Activated CD4-positive, alpha-beta T cell treated with anti-CD3 and anti-CD28 coated beads for 36 hours (primary cell): ENCODE results near the gene A2ML1. TPM values are rescaled to one million over a fixed set of nuclear protein-coding genes. Genes with fewer than 3 reads are reported as not detected.
"Not testable (repeated sequence)": the region's sequence is repeated elsewhere in the genome, so short reads cannot be mapped to it uniquely, and the experiment has no call there.

Experiments
- ATAC-seq: fragments of 200-7000 bp; cut with Tn5 transposase; one replicate; pipeline ENCODE4 v1.10.0; 2021; ENCODE audit warnings: mild to moderate bottlenecking, moderate library complexity
- CTCF ChIA-PET: fragments of 350-600 bp; sonication (Branson Sonifier 250); formaldehyde crosslinking; loops from one replicate; lab custom pipeline; 2021; ENCODE audit warnings: antibody characterized with exemption; lab: Charles Lee
- POLR2A ChIA-PET: fragments of 350-600 bp; sonication (Branson Sonifier 250); formaldehyde crosslinking; loops from one replicate; lab custom pipeline; 2021; ENCODE audit warnings: antibody characterized with exemption, inconsistent platforms; lab: Charles Lee
- DNase-seq: peaks from one replicate; pipeline ENCODE4 v3.0.0-alpha.2; 2020
- H3K27ac Mint-ChIP-seq: one replicate; pipeline ENCODE4 v1.8.0; 2021; ENCODE audit warnings: mixed read lengths
- H3K27me3 Mint-ChIP-seq: one replicate; pipeline ENCODE4 v1.8.0; 2021; ENCODE audit warnings: mixed read lengths
- H3K36me3 Mint-ChIP-seq: one replicate; pipeline ENCODE4 v1.8.0; 2021; ENCODE audit warnings: low read depth, mixed read lengths
- H3K4me1 Mint-ChIP-seq: one replicate; pipeline ENCODE4 v1.8.0; 2021; ENCODE audit warnings: mixed read lengths
- H3K4me3 Mint-ChIP-seq: one replicate; pipeline ENCODE4 v1.8.0; 2021; ENCODE audit warnings: mild to moderate bottlenecking, moderate library complexity, mixed read lengths
- H3K9me3 Mint-ChIP-seq: one replicate; pipeline ENCODE4 v1.8.0; 2021; ENCODE audit warnings: low read depth, mixed read lengths
- intact Hi-C, 2 experiments: fragments of 100-400 bp; cut with DNase I in 1 of 2; cut with micrococcal nuclease in 1 of 2; formaldehyde crosslinking; loops; one replicate each; pipeline versions ENCODE4 v1.14.2 to v1.15.1; 2022 to 2024; cut with DNase I, micrococcal nuclease
- total RNA-seq, 2 experiments: library from RNA; stranded (reverse); gene quantifications; one replicate each; pipeline ENCODE4 v1.2.3, GENCODE V29; 2021

The A2ML1 gene
- not detected for total RNA-seq

- ATAC-seq (no peak), DNase-seq (no peak)
- intact Hi-C loops, result no loop called here
- POLR2A ChIA-PET, result no interaction called here
- H3K27me3 Mint-ChIP-seq, result peaks cover under 1% of the 10 kb centered on the region
- CTCF ChIA-PET, result interaction anchor here (0.7 kb wide), 2 partner anchors 140 to 178 kb away, joined by 3 read pairs; no protein-coding TSS in a partner anchor
- no peak within 1 kb of the TSS for H3K27ac Mint-ChIP-seq
- no peak within 1 kb of the TSS for H3K4me3 Mint-ChIP-seq
- H3K36me3 Mint-ChIP-seq, result peaks cover 2% of the 10 kb centered on the region
- H3K4me1 Mint-ChIP-seq, result peaks cover 1% of the 10 kb centered on the region
- peaks cover 2% of the 10 kb centered on the region for H3K9me3 Mint-ChIP-seq
Measured at GRCh38 chr12:8822298-8822697, at the start of gene A2ML1. TSS of gene A2ML1 (plus strand) at chr12:8822621. CDS start at chr12:8822652, 31 bp downstream.

- H3K4me3 Mint-ChIP-seq, result no peak overlapping the region
- POLR2A ChIA-PET, result no interaction called here
- CTCF ChIA-PET, result no interaction called here
- no peaks in the 10 kb centered on the region for H3K27me3 Mint-ChIP-seq
- H3K4me1 Mint-ChIP-seq, result no peaks in the 10 kb centered on the region
- intact Hi-C loops, result no loop called here
- DNase-seq (no peak), ATAC-seq (no peak)
- H3K9me3 Mint-ChIP-seq, result no peaks in the 10 kb centered on the region
- H3K36me3 Mint-ChIP-seq, result peaks cover 2% of the 10 kb centered on the region
- H3K27ac Mint-ChIP-seq, result no peak overlapping the region
Measured at GRCh38 chr12:8773461-8773860, 49.0 kb upstream of the A2ML1 start.

- Mint-ChIP-seq H3K9me3 (no peaks in the 10 kb centered on the region), H3K4me3 (no peak overlapping the region), H3K27me3 (no peaks in the 10 kb centered on the region), H3K36me3 (no peaks in the 10 kb centered on the region), H3K27ac (no peak overlapping the region), H3K4me1 (no peaks in the 10 kb centered on the region)
- ChIA-PET CTCF (interaction anchor here (0.6 kb wide), 1 partner anchor 68 kb away, joined by 3 read pairs; no protein-coding TSS in a partner anchor), POLR2A (no interaction called here)
- intact Hi-C loops, result loop anchor here in 1 of 2 experiments (5.0 kb wide), 1 partner anchor 108 kb away; no protein-coding TSS in a partner anchor
- ATAC-seq, result no peak
- DNase-seq, result no peak
Measured at GRCh38 chr12:8779281-8779680, 43.1 kb upstream of the A2ML1 start.

GRCh38 chr12:8779862-8780261 is 42.6 kb upstream of the A2ML1 start:
- DNase-seq, result no peak
- Mint-ChIP-seq H3K4me1 (no peaks in the 10 kb centered on the region), H3K36me3 (no peaks in the 10 kb centered on the region), H3K27me3 (no peaks in the 10 kb centered on the region), H3K4me3 (no peak overlapping the region), H3K9me3 (no peaks in the 10 kb centered on the region), H3K27ac (no peak overlapping the region)
- intact Hi-C loops, result loop anchor here in 1 of 2 experiments (2.0 to 5.0 kb wide), 2 partner anchors 107 to 269 kb away; no protein-coding TSS in a partner anchor
- ChIA-PET POLR2A (no interaction called here), CTCF (no interaction called here)
- ATAC-seq, result no peak

GRCh38 chr12:8780389-8780788 is 42.0 kb upstream of the A2ML1 start:
- Mint-ChIP-seq H3K36me3 (no peaks in the 10 kb centered on the region), H3K4me3 (no peak overlapping the region), H3K9me3 (no peaks in the 10 kb centered on the region), H3K27me3 (no peaks in the 10 kb centered on the region), H3K27ac (no peak overlapping the region), H3K4me1 (no peaks in the 10 kb centered on the region)
- ChIA-PET CTCF (no interaction called here), POLR2A (no interaction called here)
- intact Hi-C loops, result loop anchor here in 1 of 2 experiments (2.0 kb wide), 1 partner anchor 268 kb away; no protein-coding TSS in a partner anchor
- ATAC-seq (no peak), DNase-seq (no peak)

GRCh38 chr12:8781381-8782127 is 40.9 kb upstream of the A2ML1 start:
- H3K4me1 Mint-ChIP-seq, result no peaks in the 10 kb centered on the region
- no peaks in the 10 kb centered on the region for H3K9me3 Mint-ChIP-seq
- ATAC-seq (no peak), DNase-seq (no peak)
- ChIA-PET CTCF (interaction anchor here (0.7 to 1.7 kb wide), 4 partner anchors 35 to 268 kb away, joined by 3 to 5 read pairs (median 4); no protein-coding TSS in a partner anchor), POLR2A (no interaction called here)
- H3K27me3 Mint-ChIP-seq, result no peaks in the 10 kb centered on the region
- intact Hi-C loops, result loop anchor here in 1 of 2 experiments (2.0 kb wide), 1 partner anchor 267 kb away; no protein-coding TSS in a partner anchor
- no peak overlapping the region for H3K27ac Mint-ChIP-seq
- no peak overlapping the region for H3K4me3 Mint-ChIP-seq
- H3K36me3 Mint-ChIP-seq, result no peaks in the 10 kb centered on the region

GRCh38 chr12:8784290-8784888 is 38.0 kb upstream of the A2ML1 start:
- Mint-ChIP-seq H3K4me3 (no peak overlapping the region), H3K27ac (no peak overlapping the region), H3K36me3 (no peaks in the 10 kb centered on the region), H3K27me3 (no peaks in the 10 kb centered on the region), H3K4me1 (no peaks in the 10 kb centered on the region), H3K9me3 (no peaks in the 10 kb centered on the region)
- no peak for DNase-seq
- ChIA-PET POLR2A (no interaction called here), CTCF (no interaction called here)
- ATAC-seq, result no peak
- intact Hi-C loops, result no loop called here

- POLR2A ChIA-PET, result no interaction called here
- Mint-ChIP-seq H3K4me3 (no peak overlapping the region), H3K27ac (no peak overlapping the region), H3K9me3 (no peaks in the 10 kb centered on the region), H3K4me1 (no peaks in the 10 kb centered on the region), H3K36me3 (no peaks in the 10 kb centered on the region), H3K27me3 (no peaks in the 10 kb centered on the region)
- no peak for ATAC-seq
- no peak for DNase-seq
- intact Hi-C loops, result no loop called here
- CTCF ChIA-PET, result no interaction called here
Measured at GRCh38 chr12:8785499-8785898, 36.9 kb upstream of the A2ML1 start.

GRCh38 chr12:8787206-8787605 is 35.2 kb upstream of the A2ML1 start:
- H3K4me1 Mint-ChIP-seq, H3K27ac Mint-ChIP-seq, intact Hi-C loops, H3K4me3 Mint-ChIP-seq, ATAC-seq, H3K36me3 Mint-ChIP-seq, H3K9me3 Mint-ChIP-seq, H3K27me3 Mint-ChIP-seq, DNase-seq: not testable (repeated sequence)
- POLR2A ChIA-PET, result interaction anchor here (0.6 kb wide), 1 partner anchor 11 kb away, joined by 3 read pairs; no protein-coding TSS in a partner anchor
- CTCF ChIA-PET, result interaction anchor here (0.5 kb wide), 1 partner anchor 73 kb away, joined by 3 read pairs; no protein-coding TSS in a partner anchor

DNA sequence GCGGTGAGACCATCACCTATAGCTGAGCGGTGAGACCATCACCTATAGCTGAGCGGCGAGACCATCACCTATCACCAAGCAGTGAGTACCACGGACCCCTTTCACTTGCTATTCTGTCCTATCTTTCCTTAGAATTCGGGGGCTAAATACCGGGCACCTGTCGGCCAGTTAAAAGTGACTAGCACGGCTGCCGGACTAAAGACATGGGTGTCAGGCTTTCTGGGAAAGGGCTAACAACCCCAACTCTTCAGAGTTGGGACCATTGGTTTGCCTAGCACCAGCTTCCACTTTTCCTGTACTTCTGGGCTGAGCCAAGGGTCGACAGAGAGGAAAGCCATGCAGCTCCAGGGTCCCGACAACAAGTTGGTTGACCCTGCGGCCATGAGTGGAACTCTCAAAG is 33.7 kb upstream of the A2ML1 start:
- POLR2A ChIA-PET, H3K27me3 Mint-ChIP-seq, CTCF ChIA-PET, DNase-seq, ATAC-seq, H3K27ac Mint-ChIP-seq, intact Hi-C loops, H3K9me3 Mint-ChIP-seq, H3K36me3 Mint-ChIP-seq, H3K4me1 Mint-ChIP-seq: not testable (repeated sequence)
- peak overlapping the region; percentile 49 for H3K4me3 Mint-ChIP-seq

DNA sequence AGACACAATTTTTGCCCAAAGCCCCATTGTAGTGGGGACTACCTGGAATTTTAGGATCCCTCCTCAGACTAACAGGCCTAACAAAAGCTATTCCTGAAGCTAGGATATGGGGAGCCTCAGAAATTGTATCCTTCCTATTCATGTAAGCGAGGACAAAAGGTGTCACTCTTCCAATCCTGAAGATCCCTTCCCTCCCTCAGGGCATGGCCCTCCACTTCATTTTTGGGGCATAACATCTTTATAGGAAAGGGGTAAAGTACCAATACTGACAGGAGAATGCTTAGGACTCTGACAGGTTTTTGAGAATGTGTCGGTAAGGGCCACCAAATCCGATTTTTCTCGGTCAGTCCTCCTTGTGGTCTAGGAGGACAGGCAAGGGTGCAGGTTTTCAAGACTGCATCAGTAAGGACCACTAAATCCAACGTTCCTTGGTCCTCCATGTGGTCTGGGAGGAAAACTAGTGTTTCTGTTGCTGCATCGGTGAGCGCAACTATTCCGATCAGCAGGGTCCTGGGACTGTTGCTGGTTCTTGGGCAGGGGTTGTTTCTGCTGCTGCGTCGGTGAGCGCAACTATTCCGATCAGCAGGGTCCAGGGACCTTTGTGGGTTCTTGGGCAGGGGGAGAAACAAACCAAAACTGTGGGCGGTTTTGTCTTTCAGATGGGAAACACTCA is 32.9 kb upstream of the A2ML1 start:
- DNase-seq, H3K27me3 Mint-ChIP-seq, ATAC-seq, H3K36me3 Mint-ChIP-seq, CTCF ChIA-PET, H3K4me3 Mint-ChIP-seq, H3K4me1 Mint-ChIP-seq, intact Hi-C loops, POLR2A ChIA-PET, H3K27ac Mint-ChIP-seq, H3K9me3 Mint-ChIP-seq: not testable (repeated sequence)
